Skin epidermis (tissue), 12 donors: ENCODE measurements around the gene CREG2.
"Not testable (repeated sequence)": the region's sequence is repeated elsewhere in the genome, so short reads cannot be mapped to it uniquely, and the experiment has no call there.

Experiments
- H3K27ac ChIP-seq, 21 experiments: fragments of 200-600 bp; sonication (generic) in 11 of 21; one replicate each; pipeline ENCODE4 v1.5.0; 2020; ENCODE audit warnings: mild to moderate bottlenecking in 3 of 21, inconsistent platforms in 2 of 21, moderate library complexity in 2 of 21
- H3K4me3 ChIP-seq, 7 experiments: fragments of 200-600 bp; sonication (generic) in 2 of 7; one replicate each; pipeline ENCODE4 v1.5.0; 2020; ENCODE audit warnings: inconsistent platforms in 2 of 7, mild to moderate bottlenecking in 2 of 7, moderate library complexity in 1 of 7

The CREG2 gene

DNA sequence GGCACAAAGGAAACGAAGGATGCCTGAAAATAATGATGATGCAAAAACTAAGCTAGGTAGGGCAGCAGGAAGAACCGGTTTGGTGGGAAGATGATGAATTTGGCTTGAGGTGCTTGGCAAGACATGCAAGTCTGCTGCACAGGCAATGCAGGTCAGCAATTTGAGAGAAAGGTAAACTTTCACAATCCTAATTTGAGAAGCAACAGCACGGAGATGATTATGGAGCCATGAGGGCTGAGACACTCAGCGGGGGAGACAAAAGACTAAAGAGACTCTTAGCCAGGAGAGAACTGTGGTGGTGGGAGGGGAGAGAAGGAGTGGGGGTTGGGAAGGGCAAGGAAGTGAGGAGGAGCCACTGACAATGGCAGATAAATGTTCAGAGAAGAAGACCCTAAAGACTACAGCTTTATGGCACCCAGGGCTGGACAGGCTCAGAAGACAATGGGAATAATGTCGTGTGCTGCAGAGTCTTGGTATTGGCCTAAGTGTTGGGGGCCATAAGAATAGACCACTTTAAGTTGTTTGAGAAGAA, 59.4 kb downstream of the CREG2 start:
- Histone ChIP-seq H3K27ac (peak overlapping the region in 20 of 21 experiments; percentile 40 to 94 (median 83)), H3K4me3 (no peak overlapping the region)

GRCh38 chr2:101325425-101325824, 61.9 kb downstream of the CREG2 start:
- Histone ChIP-seq H3K4me3 (no peak overlapping the region), H3K27ac (no peak overlapping the region)

GRCh38 chr2:101316568-101316967, 70.7 kb downstream of the CREG2 start:
- not testable (repeated sequence) for H3K4me3 ChIP-seq, H3K27ac ChIP-seq

- H3K4me3 ChIP-seq, result no peak overlapping the region
- H3K27ac ChIP-seq, result peak overlapping the region in 4 of 21 experiments; percentile 0 to 99 (median 42)
Measured at GRCh38 chr2:101311696-101312017, 75.6 kb downstream of the CREG2 start.

DNA sequence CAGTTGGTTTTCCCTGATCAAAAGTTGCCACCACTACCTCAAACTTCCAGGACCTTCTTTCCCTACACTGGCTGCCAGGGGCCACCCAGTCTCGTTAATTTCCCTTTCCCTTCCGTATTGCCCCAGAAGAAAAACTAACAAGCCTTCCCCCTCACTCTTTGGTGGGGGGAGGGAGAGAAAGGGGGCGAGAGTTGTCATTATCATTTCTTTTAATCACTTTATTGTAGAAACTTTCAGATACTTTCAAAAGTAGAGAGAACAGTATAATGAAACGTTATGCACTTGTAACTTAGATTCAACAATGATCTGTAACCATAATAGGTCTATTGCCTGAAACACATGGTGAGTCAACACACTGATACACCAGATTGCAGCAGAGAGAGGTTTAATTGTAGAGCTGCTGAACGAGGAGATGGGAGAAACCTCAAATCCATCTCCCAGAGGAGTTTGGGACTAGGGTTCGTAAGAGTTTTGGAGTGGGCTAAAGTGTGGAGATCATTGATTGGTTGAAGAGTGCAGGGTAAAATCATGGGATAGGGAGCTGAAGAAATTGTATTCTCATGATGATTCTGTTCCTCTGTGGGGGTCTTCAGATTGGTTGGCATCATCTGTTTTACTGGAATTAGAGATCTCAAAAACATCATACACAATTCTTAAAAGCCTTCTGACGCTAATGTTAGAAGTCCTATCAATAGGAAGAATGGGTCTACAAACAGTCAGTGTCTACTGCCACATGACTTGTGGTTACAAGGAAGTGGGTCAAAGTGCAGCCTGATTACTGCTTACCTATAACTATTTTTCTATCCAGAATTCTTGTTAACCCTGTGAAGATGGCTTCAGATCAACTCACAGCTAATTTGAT, 76.2 kb downstream of the CREG2 start:
- Histone ChIP-seq H3K4me3 (no peak overlapping the region), H3K27ac (peak overlapping the region in 14 of 21 experiments; percentile 0 to 99 (median 38))

- Histone ChIP-seq H3K4me3 (no peak overlapping the region), H3K27ac (peak overlapping the region in 17 of 21 experiments; percentile 2 to 99 (median 39))
Measured at GRCh38 chr2:101310090-101310833, 77.0 kb downstream of the CREG2 start.

GRCh38 chr2:101308432-101309210, 78.7 kb downstream of the CREG2 start, which contains the start of gene RNF149:
Gene RNF149 (minus strand): TSS chr2:101308701. CDS start chr2:101308588, 113 bp downstream.
- Histone ChIP-seq H3K27ac (peak within 1 kb of the TSS; percentile 89 to 99 (median 97)), H3K4me3 (peak within 1 kb of the TSS; percentile 58 to 95 (median 80))

GRCh38 chr2:101307950-101308431, 79.3 kb downstream of the CREG2 start:
- peak overlapping the region; percentile 58 to 95 (median 80) for H3K4me3 ChIP-seq
- H3K27ac ChIP-seq, result peak overlapping the region; percentile 89 to 99 (median 97)

DNA sequence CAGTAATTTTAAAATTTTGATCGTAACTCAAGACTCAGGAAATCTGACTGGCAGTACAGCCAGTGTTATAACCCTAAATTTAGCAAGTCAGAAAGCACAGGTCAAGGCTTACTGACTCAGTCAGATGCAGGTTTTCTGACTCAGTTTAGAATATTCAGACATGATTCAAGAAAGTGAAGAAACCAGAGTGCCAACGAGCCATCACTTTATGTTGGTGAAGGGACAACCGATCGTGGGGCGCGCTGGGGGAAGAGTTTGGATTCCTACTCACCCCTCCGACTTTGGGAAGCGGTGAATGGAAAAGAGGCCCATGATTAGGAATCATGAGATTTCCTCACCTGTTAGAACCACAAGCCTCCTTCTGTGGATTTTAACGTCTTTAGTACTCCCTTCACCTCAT, 79.8 kb downstream of the CREG2 start:
- H3K4me3 ChIP-seq, result peak overlapping the region; percentile 58 to 95 (median 80)
- peak overlapping the region; percentile 89 to 99 (median 97) for H3K27ac ChIP-seq

DNA sequence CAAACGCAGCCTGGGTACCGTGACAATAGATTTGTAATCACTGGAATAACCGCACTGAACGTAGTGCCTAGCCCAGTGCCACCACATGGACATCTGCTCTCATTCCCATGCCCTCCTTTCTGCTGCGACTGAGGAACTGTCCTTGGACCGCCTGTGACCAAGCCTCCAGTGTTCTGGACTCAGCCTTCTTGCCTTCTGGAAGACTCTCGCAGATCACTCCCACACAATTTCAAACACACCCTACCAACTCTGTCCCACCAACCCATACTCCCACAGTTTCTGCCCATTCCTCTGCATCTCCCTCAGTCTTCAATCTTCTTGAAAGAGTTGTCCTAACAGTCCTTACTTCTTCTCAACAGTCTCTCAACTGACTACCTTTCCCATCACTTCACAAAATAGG, 80.9 kb downstream of the CREG2 start:
- Histone ChIP-seq H3K4me3 (peak overlapping the region; percentile 58 to 95 (median 80)), H3K27ac (peak overlapping the region in 20 of 21 experiments; percentile 58 to 99 (median 96))

GRCh38 chr2:101305492-101306078, 81.7 kb downstream of the CREG2 start:
- peak overlapping the region in 14 of 21 experiments; percentile 17 to 99 (median 96) for H3K27ac ChIP-seq

GRCh38 chr2:101305035-101305434, 82.3 kb downstream of the CREG2 start:
- Histone ChIP-seq H3K4me3 (peak overlapping the region in 4 of 7 experiments; percentile 8 to 95 (median 82)), H3K27ac (peak overlapping the region in 10 of 21 experiments; percentile 17 to 99 (median 85))

More at GRCh38 chr2:101305492-101306078, 81.7 kb downstream of the CREG2 start:
- peak overlapping the region in 6 of 7 experiments; percentile 58 to 95 (median 78) for H3K4me3 ChIP-seq

- H3K27ac ChIP-seq, result no peak overlapping the region
- H3K4me3 ChIP-seq, result no peak overlapping the region
Measured at GRCh38 chr2:101303688-101304087, 83.6 kb downstream of the CREG2 start.

- no peak overlapping the region for H3K4me3 ChIP-seq
- H3K27ac ChIP-seq, result no peak overlapping the region
Measured at GRCh38 chr2:101302016-101302415, 85.3 kb downstream of the CREG2 start.

DNA sequence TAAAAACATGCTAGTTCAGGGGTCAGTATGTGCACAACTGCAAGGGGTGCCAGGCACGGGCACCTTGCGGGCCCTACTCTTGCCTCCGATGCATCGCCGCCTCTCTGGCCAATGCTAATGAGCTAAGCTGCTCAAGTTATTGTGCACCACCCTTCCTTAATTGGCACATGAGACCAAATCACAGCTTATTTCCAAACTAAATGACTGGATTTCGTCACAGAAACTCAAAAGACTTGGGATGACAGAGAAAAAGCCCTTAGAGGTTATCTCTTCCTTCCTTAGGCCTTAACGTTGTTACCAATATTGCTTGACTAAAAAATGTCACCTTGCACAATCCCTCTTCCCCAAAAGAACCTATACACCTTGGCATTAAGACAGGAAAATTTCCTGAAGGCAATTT, 86.5 kb downstream of the CREG2 start:
- Histone ChIP-seq H3K27ac (peak overlapping the region in 3 of 21 experiments; percentile 11 to 35 (median 16)), H3K4me3 (no peak overlapping the region)

DNA sequence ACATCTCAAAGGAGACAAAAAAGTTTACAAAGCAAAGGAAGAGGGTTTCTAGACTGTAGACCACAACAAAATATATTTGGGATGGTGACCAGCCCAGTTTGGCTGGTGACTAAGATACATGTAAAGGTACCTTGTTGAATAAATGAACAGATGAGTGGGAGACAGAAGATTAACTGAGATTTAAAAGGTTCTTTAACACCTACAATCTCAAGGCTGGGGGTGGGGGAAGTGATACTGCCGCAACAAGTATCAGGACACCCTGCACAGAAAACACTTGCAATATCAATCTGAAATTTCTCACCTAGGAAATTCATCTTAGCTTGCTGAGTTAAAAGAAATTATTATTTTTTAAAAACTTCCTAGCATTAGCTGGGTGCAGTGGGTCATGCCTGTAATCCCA, 87.1 kb downstream of the CREG2 start:
- no peak overlapping the region for H3K27ac ChIP-seq

GRCh38 chr2:101299604-101300003, 87.7 kb downstream of the CREG2 start:
- Histone ChIP-seq H3K4me3 (no peak overlapping the region), H3K27ac (peak overlapping the region in 1 of 21 experiments; percentile 13)

More for the DNA sequence above, 87.1 kb downstream of the CREG2 start:
- no peak overlapping the region for H3K4me3 ChIP-seq

GRCh38 chr2:101297383-101297782, 89.9 kb downstream of the CREG2 start:
- Histone ChIP-seq H3K4me3 (no peak overlapping the region), H3K27ac (peak overlapping the region in 2 of 21 experiments; percentile 22 to 28)

GRCh38 chr2:101296371-101296770, 90.9 kb downstream of the CREG2 start:
- Histone ChIP-seq H3K4me3 (no peak overlapping the region), H3K27ac (peak overlapping the region in 2 of 21 experiments; percentile 28 to 37)
